ENCODE data around the gene CXorf49B. TPM values are rescaled to one million over a fixed set of nuclear protein-coding genes. Genes with fewer than 3 reads are reported as not detected.
A peak's percentile ranks its signal among the peaks of the same experiment; 100 is the strongest.

Gene CXorf49B
- total RNA-seq, 1 donor, result not detected

GRCh38 chrX:71809886-71810285 lies 46.7 kb downstream of the CXorf49B start:
- DNase-seq (ENCODE audit: insufficient read length, low spot score, missing footprints), result no peak
- H3K9me3 ChIP-seq (ENCODE audit: low read depth, low read length), result no peaks in the 10 kb centered on the region
- peaks cover 11% of the 10 kb centered on the region for H3K27me3 ChIP-seq (ENCODE audit: insufficient read depth, low read length)
- H3K4me1 ChIP-seq (ENCODE audit: insufficient read depth, low read length), result no peaks in the 10 kb centered on the region
- H4K20me1 ChIP-seq (ENCODE audit: insufficient read depth, low read length), result no peaks in the 10 kb centered on the region
- no peaks in the 10 kb centered on the region for H3K36me3 ChIP-seq (ENCODE audit: insufficient read depth, low read length)
- H2AFZ ChIP-seq (ENCODE audit: low read length), result no peak overlapping the region
- H3K4me2 ChIP-seq (ENCODE audit: insufficient read depth, low read length), result no peak overlapping the region
- no peak overlapping the region for H3K4me3 ChIP-seq (ENCODE audit: insufficient read depth, low read length)
- H3K79me2 ChIP-seq (ENCODE audit: insufficient read depth, low read length), result no peaks in the 10 kb centered on the region
- H3K27ac ChIP-seq (ENCODE audit: low read depth, low read length), result no peak overlapping the region
- TF ChIP-seq, protein P1, sequence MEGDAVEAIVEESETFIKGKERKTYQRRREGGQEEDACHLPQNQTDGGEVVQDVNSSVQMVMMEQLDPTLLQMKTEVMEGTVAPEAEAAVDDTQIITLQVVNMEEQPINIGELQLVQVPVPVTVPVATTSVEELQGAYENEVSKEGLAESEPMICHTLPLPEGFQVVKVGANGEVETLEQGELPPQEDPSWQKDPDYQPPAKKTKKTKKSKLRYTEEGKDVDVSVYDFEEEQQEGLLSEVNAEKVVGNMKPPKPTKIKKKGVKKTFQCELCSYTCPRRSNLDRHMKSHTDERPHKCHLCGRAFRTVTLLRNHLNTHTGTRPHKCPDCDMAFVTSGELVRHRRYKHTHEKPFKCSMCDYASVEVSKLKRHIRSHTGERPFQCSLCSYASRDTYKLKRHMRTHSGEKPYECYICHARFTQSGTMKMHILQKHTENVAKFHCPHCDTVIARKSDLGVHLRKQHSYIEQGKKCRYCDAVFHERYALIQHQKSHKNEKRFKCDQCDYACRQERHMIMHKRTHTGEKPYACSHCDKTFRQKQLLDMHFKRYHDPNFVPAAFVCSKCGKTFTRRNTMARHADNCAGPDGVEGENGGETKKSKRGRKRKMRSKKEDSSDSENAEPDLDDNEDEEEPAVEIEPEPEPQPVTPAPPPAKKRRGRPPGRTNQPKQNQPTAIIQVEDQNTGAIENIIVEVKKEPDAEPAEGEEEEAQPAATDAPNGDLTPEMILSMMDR (IDR thresholded peaks at IDR 0.05; ENCODE audit: extremely low read depth, low read depth, low read length), result no peak

DNA sequence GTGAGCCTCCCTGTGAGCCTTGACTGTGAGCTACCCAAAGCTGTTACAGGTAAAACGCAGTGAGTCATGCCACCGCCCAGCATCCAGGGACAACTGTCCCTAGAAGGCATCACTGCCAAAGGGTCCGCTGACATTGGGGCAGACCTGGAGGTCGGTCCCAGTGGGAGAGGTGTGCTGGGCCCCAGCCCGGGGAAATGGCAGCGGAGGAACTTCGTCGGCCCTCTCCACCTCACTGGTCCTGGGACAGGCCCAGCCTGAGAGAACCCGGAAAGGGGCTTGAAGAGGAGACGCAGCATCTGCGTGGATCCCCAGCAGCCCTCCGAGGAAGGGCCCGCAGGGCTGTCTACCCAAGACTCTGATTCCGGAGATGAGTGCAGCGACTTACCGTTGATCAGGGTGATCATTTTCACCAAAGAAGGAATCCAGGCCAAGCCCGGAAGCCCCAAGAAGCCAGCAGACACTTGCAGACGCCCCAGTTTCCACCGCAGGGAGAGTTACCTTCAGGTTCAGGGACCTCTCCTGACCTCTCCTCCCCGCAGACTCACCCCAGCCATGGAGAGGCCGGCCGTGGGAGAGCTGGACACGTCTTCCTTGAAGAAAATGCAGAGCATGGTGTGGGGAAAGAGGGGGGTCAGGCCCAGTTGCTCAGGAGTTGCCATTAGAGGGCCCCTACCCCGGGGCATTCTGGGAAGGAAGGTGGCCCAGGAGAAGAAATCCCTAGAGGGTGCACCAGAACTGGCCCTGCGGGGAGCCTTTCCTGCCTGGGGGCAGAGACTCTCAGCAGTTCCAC lies 51.2 kb downstream of the CXorf49B start:
- no peaks in the 10 kb centered on the region for H3K79me2 ChIP-seq (ENCODE audit: insufficient read depth, low read length)
- no peaks in the 10 kb centered on the region for H4K20me1 ChIP-seq (ENCODE audit: insufficient read depth, low read length)
- H3K9me3 ChIP-seq (ENCODE audit: low read depth, low read length), result no peaks in the 10 kb centered on the region
- H2AFZ ChIP-seq (ENCODE audit: low read length), result no peak overlapping the region
- H3K4me1 ChIP-seq (ENCODE audit: insufficient read depth, low read length), result no peaks in the 10 kb centered on the region
- H3K36me3 ChIP-seq (ENCODE audit: insufficient read depth, low read length), result no peaks in the 10 kb centered on the region
- H3K27ac ChIP-seq (ENCODE audit: low read depth, low read length), result no peak overlapping the region
- no peak overlapping the region for H3K4me3 ChIP-seq (ENCODE audit: insufficient read depth, low read length)
- TF ChIP-seq, protein P1 (IDR thresholded peaks at IDR 0.05; ENCODE audit: extremely low read depth, low read depth, low read length), result no peak
- peaks cover 12% of the 10 kb centered on the region for H3K27me3 ChIP-seq (ENCODE audit: insufficient read depth, low read length)
- H3K4me2 ChIP-seq (ENCODE audit: insufficient read depth, low read length), result no peak overlapping the region
- DNase-seq (ENCODE audit: insufficient read length, low spot score, missing footprints), result peak; percentile 3

GRCh38 chrX:71815121-71815905 lies 52.2 kb downstream of the CXorf49B start:
- H3K27ac ChIP-seq (ENCODE audit: low read depth, low read length), result no peak overlapping the region
- H3K36me3 ChIP-seq (ENCODE audit: insufficient read depth, low read length), result no peaks in the 10 kb centered on the region
- no peak overlapping the region for H3K4me3 ChIP-seq (ENCODE audit: insufficient read depth, low read length)
- TF ChIP-seq, protein P1 (IDR thresholded peaks at IDR 0.05; ENCODE audit: extremely low read depth, low read depth, low read length), result no peak
- H4K20me1 ChIP-seq (ENCODE audit: insufficient read depth, low read length), result no peaks in the 10 kb centered on the region
- no peaks in the 10 kb centered on the region for H3K79me2 ChIP-seq (ENCODE audit: insufficient read depth, low read length)
- H3K4me2 ChIP-seq (ENCODE audit: insufficient read depth, low read length), result no peak overlapping the region
- no peak overlapping the region for H2AFZ ChIP-seq (ENCODE audit: low read length)
- DNase-seq (ENCODE audit: insufficient read length, low spot score, missing footprints), result peak; percentile 50
- H3K9me3 ChIP-seq (ENCODE audit: low read depth, low read length), result no peaks in the 10 kb centered on the region
- no peaks in the 10 kb centered on the region for H3K4me1 ChIP-seq (ENCODE audit: insufficient read depth, low read length)
- H3K27me3 ChIP-seq (ENCODE audit: insufficient read depth, low read length), result peaks cover 7% of the 10 kb centered on the region

- Histone ChIP-seq H4K20me1 (ENCODE audit: insufficient read depth, low read length) (no peaks in the 10 kb centered on the region), H3K79me2 (ENCODE audit: insufficient read depth, low read length) (no peaks in the 10 kb centered on the region), H3K4me3 (ENCODE audit: insufficient read depth, low read length) (no peak overlapping the region), H3K4me1 (ENCODE audit: insufficient read depth, low read length) (no peaks in the 10 kb centered on the region), H3K4me2 (ENCODE audit: insufficient read depth, low read length) (no peak overlapping the region), H3K27me3 (ENCODE audit: insufficient read depth, low read length) (peaks cover 4% of the 10 kb centered on the region), H3K36me3 (ENCODE audit: insufficient read depth, low read length) (no peaks in the 10 kb centered on the region), H3K27ac (ENCODE audit: low read depth, low read length) (no peak overlapping the region), H3K9me3 (ENCODE audit: low read depth, low read length) (no peaks in the 10 kb centered on the region), H2AFZ (ENCODE audit: low read length) (no peak overlapping the region)
- DNase-seq (ENCODE audit: insufficient read length, low spot score, missing footprints), result no peak
- TF ChIP-seq, protein P1 (IDR thresholded peaks at IDR 0.05; ENCODE audit: extremely low read depth, low read depth, low read length), result no peak
These were observed 52.7 kb downstream of the CXorf49B start for GRCh38 chrX:71815906-71816156.

Measured in osteoblast (primary cell).